Stomach smooth muscle (tissue), 2 donors: ENCODE results near the gene C1orf21.
A peak's percentile ranks its signal among the peaks of the same experiment; 100 is the strongest.

Experiments
- H3K27ac ChIP-seq: one replicate; pipeline ENCODE4 v1.7.0; 2013; ENCODE audit warnings: mild to moderate bottlenecking, low read length, inconsistent platforms
- H3K27me3 ChIP-seq, 2 donors: one replicate each; pipeline ENCODE4 v1.7.0; 2013; ENCODE audit warnings: low read length in 2 of 2; ENCODE audit not compliant: insufficient read depth in 2 of 2, control insufficient read depth in 1 of 2
- H3K36me3 ChIP-seq, 2 donors: one replicate each; pipeline ENCODE4 v1.7.0; 2013; ENCODE audit warnings: low read length in 2 of 2; ENCODE audit not compliant: control insufficient read depth in 2 of 2, insufficient read depth in 2 of 2
- H3K4me1 ChIP-seq: one replicate; pipeline ENCODE4 v1.7.0; 2013; ENCODE audit warnings: low read length; ENCODE audit not compliant: control insufficient read depth, insufficient read depth
- H3K4me3 ChIP-seq, 2 donors: one replicate each; pipeline ENCODE4 v1.7.0; 2013; ENCODE audit warnings: low read length in 2 of 2
- H3K9ac ChIP-seq, 2 donors: one replicate each; pipeline ENCODE4 v1.7.0; 2013; ENCODE audit warnings: low read length in 2 of 2, mild to moderate bottlenecking in 1 of 2
- H3K9me3 ChIP-seq, 2 donors: one replicate each; pipeline ENCODE4 v1.7.0; 2013; ENCODE audit warnings: low read length in 2 of 2; ENCODE audit not compliant: control insufficient read depth in 2 of 2
- donor health status: healthy.
- donor health status: Pancreatic carcinoma.

C1orf21 gene

GRCh38 chr1:184465489-184466146 is 78.8 kb downstream of the C1orf21 start:
- H3K9ac ChIP-seq = no peak overlapping the region
- H3K27ac ChIP-seq = no peak overlapping the region
- H3K27me3 ChIP-seq = no peaks in the 10 kb centered on the region
- peaks cover 3% of the 10 kb centered on the region for H3K4me1 ChIP-seq
- no peak overlapping the region for H3K4me3 ChIP-seq
- no peaks in the 10 kb centered on the region for H3K36me3 ChIP-seq
- H3K9me3 ChIP-seq = no peaks in the 10 kb centered on the region

GRCh38 chr1:184467295-184467694 is 80.5 kb downstream of the C1orf21 start:
- no peaks in the 10 kb centered on the region for H3K27me3 ChIP-seq

GRCh38 chr1:184469396-184469795 is 82.6 kb downstream of the C1orf21 start:
- H3K4me1 ChIP-seq = no peaks in the 10 kb centered on the region
- no peak overlapping the region for H3K27ac ChIP-seq
- no peak overlapping the region for H3K4me3 ChIP-seq
- no peaks in the 10 kb centered on the region for H3K27me3 ChIP-seq
- no peaks in the 10 kb centered on the region for H3K36me3 ChIP-seq
- no peaks in the 10 kb centered on the region for H3K9me3 ChIP-seq
- H3K9ac ChIP-seq = no peak overlapping the region

More at GRCh38 chr1:184467295-184467694, 80.5 kb downstream of the C1orf21 start:
- Histone ChIP-seq H3K4me3 (no peak overlapping the region), H3K9ac (no peak overlapping the region), H3K27ac (no peak overlapping the region), H3K36me3 (no peaks in the 10 kb centered on the region), H3K4me1 (no peaks in the 10 kb centered on the region), H3K9me3 (no peaks in the 10 kb centered on the region)

GRCh38 chr1:184471686-184472085 is 84.9 kb downstream of the C1orf21 start:
- no peak overlapping the region for H3K27ac ChIP-seq
- peaks cover 0 to 2% of the 10 kb centered on the region in 2 donors for H3K36me3 ChIP-seq
- H3K4me1 ChIP-seq = no peaks in the 10 kb centered on the region
- H3K4me3 ChIP-seq = no peak overlapping the region
- H3K27me3 ChIP-seq = no peaks in the 10 kb centered on the region
- H3K9ac ChIP-seq = no peak overlapping the region
- peaks cover 0 to 7% of the 10 kb centered on the region in 2 donors for H3K9me3 ChIP-seq

GRCh38 chr1:184472136-184472535 is 85.3 kb downstream of the C1orf21 start:
- H3K36me3 ChIP-seq = peaks cover 0 to 2% of the 10 kb centered on the region in 2 donors
- H3K4me3 ChIP-seq = no peak overlapping the region
- H3K27me3 ChIP-seq = no peaks in the 10 kb centered on the region
- no peak overlapping the region for H3K9ac ChIP-seq
- H3K9me3 ChIP-seq = peaks cover 0 to 7% of the 10 kb centered on the region in 2 donors
- no peak overlapping the region for H3K27ac ChIP-seq
- no peaks in the 10 kb centered on the region for H3K4me1 ChIP-seq

GRCh38 chr1:184473176-184473966 is 86.5 kb downstream of the C1orf21 start:
- Histone ChIP-seq H3K9ac (no peak overlapping the region), H3K27ac (no peak overlapping the region), H3K4me3 (no peak overlapping the region), H3K27me3 (no peaks in the 10 kb centered on the region), H3K36me3 (peaks cover 3 to 4% of the 10 kb centered on the region in 2 donors), H3K9me3 (peaks cover 0 to 7% of the 10 kb centered on the region in 2 donors), H3K4me1 (no peaks in the 10 kb centered on the region)

GRCh38 chr1:184476187-184476586 is 89.4 kb downstream of the C1orf21 start:
- H3K27ac ChIP-seq = no peak overlapping the region
- peaks cover 3 to 4% of the 10 kb centered on the region in 2 donors for H3K36me3 ChIP-seq
- peaks cover under 1% of the 10 kb centered on the region for H3K4me1 ChIP-seq
- H3K4me3 ChIP-seq = no peak overlapping the region
- peaks cover 0 to 7% of the 10 kb centered on the region in 2 donors for H3K9me3 ChIP-seq
- no peak overlapping the region for H3K9ac ChIP-seq
- no peaks in the 10 kb centered on the region for H3K27me3 ChIP-seq

DNA sequence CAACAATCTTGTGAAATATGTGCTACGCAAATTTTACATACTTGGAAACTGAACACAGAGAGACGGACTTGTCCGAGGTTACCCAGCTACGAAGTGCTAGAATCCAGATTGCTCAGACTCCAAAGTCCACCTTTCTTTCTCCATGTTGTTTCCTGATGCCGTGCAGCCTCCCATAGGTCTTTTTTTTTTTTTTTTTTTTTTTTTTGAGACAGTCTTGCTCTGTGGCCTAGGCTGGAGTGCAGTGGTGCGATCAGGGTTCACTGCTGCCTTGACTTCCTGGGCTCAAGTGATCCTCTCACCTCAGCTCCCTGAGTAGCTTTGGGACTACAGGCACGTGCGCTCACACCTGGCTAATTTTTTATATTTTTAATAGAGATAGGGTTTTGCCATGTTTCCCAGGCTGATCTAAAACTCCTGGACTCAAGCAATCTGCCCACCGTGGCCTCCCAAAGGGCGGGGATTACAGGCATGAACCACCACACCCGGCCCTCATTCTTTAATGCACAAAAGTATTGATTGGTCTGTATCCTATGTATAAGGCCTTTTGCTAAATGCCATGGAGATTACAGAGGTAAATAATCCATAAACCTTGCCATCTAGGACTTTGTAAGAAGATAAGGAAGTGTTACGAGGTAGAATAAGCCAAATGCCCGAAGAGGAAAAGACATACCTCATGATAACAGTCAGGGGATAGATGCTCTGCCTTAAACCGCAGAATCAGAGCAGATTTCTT is 92.8 kb downstream of the C1orf21 start:
- peaks cover 3 to 4% of the 10 kb centered on the region in 2 donors for H3K36me3 ChIP-seq
- no peak overlapping the region for H3K9ac ChIP-seq
- peaks cover 19% of the 10 kb centered on the region for H3K4me1 ChIP-seq
- H3K9me3 ChIP-seq = peaks cover 0 to 6% of the 10 kb centered on the region in 2 donors
- no peaks in the 10 kb centered on the region for H3K27me3 ChIP-seq
- no peak overlapping the region for H3K27ac ChIP-seq
- no peak overlapping the region for H3K4me3 ChIP-seq

DNA sequence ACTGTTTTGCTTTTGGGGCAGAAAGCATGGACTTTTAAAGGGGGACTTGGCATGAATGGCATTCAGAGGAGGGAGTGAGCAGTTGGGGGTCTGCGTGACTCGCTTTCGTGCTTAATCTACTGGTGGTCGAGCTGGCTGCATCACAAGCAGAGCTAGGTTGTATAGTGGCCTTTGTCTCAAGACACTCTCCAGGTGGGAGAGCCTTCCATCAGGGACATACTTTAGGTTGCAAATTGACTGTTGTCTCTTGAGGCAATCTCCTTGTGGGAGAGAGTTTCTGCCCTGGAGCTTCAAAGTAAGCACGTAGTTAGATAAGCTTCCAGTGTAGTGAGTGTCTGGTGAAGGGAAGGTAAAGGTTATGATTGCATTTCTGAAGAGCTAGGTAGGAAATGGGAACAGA is 93.9 kb downstream of the C1orf21 start:
- peaks cover 2 to 3% of the 10 kb centered on the region in 2 donors for H3K36me3 ChIP-seq
- no peaks in the 10 kb centered on the region for H3K27me3 ChIP-seq
- H3K4me1 ChIP-seq = peaks cover 26% of the 10 kb centered on the region
- H3K9ac ChIP-seq = no peak overlapping the region
- peak overlapping the region; percentile 37 for H3K27ac ChIP-seq
- H3K9me3 ChIP-seq = no peaks in the 10 kb centered on the region
- H3K4me3 ChIP-seq = no peak overlapping the region

DNA sequence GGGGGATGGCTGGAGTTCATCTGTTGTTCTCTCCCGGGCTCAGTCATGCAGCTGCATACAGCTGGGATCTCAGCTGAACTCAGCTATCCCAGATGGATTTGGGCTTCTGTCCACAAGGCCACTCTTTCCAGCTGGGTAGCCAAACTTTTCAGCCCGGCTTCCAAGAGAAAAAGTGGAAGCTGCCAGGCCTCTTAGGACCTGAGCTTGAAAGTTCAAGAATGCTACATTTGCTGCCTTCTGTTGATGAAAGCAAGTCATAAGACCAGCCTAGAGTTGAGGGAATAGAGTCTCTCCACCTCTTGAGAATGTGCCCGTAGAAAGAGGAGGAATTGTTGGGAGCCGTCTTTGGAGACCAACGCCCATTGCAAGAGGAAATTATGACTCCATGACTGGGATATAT is 95.3 kb downstream of the C1orf21 start:
- no peak overlapping the region for H3K9ac ChIP-seq

More for the DNA sequence above, 95.3 kb downstream of the C1orf21 start:
- H3K36me3 ChIP-seq = peaks cover 2 to 3% of the 10 kb centered on the region in 2 donors
- H3K4me1 ChIP-seq = peaks cover 37% of the 10 kb centered on the region
- no peaks in the 10 kb centered on the region for H3K27me3 ChIP-seq
- peak overlapping the region; percentile 37 for H3K27ac ChIP-seq
- H3K9me3 ChIP-seq = no peaks in the 10 kb centered on the region
- no peak overlapping the region for H3K4me3 ChIP-seq
